ENCODE measurements around the gene TLL1. TPM values are rescaled to one million over a fixed set of nuclear protein-coding genes. Genes with fewer than 3 reads are reported as not detected.

TLL1 gene
- total RNA-seq, 1 experiment from 2014 or later, result 1.4 TPM

GRCh38 chr4:166066936-166067335 lies 193.9 kb downstream of the TLL1 start:
- Mint-ChIP-seq H3K27ac (ENCODE audit: low read depth, unreplicated experiment) (no peak overlapping the region), H3K4me1 (ENCODE audit: insufficient read depth, unreplicated experiment) (peaks cover 4% of the 10 kb centered on the region), H3K27me3 (ENCODE audit: insufficient read depth, unreplicated experiment) (no peaks in the 10 kb centered on the region), H3K4me3 (ENCODE audit: unreplicated experiment) (no peak overlapping the region), H3K36me3 (ENCODE audit: insufficient read depth, unreplicated experiment) (no peaks in the 10 kb centered on the region), H3K9me3 (ENCODE audit: unreplicated experiment) (no peaks in the 10 kb centered on the region)
- no TSS peak for BruUV-seq (replicated peaks)
- POLR2A ChIA-PET, result interaction anchor here (0.6 to 2.9 kb wide), 4 partner anchors 61 to 476 kb away, joined by 3 to 15 read pairs (median 6); partner anchors contain the start of gene TLL1
- intact Hi-C loops (cut with micrococcal nuclease), result no loop called here
- CTCF ChIA-PET, result no interaction called here
- no peak for TF ChIP-seq CTCF (IDR thresholded peaks at IDR 0.05; ENCODE audit: unreplicated experiment)
- DNase-seq (ENCODE audit: unreplicated experiment), result no peak

GRCh38 chr4:166067915-166068314 lies 194.9 kb downstream of the TLL1 start:
- Mint-ChIP-seq H3K27me3 (ENCODE audit: insufficient read depth, unreplicated experiment) (no peaks in the 10 kb centered on the region), H3K9me3 (ENCODE audit: unreplicated experiment) (no peaks in the 10 kb centered on the region), H3K36me3 (ENCODE audit: insufficient read depth, unreplicated experiment) (no peaks in the 10 kb centered on the region), H3K4me1 (ENCODE audit: insufficient read depth, unreplicated experiment) (peaks cover 4% of the 10 kb centered on the region), H3K4me3 (ENCODE audit: unreplicated experiment) (no peak overlapping the region), H3K27ac (ENCODE audit: low read depth, unreplicated experiment) (no peak overlapping the region)
- intact Hi-C loops (cut with micrococcal nuclease), result no loop called here
- ChIA-PET POLR2A (no interaction called here), CTCF (no interaction called here)
- no peak for TF ChIP-seq CTCF (IDR thresholded peaks at IDR 0.05; ENCODE audit: unreplicated experiment)
- no TSS peak for BruUV-seq (replicated peaks)
- DNase-seq (ENCODE audit: unreplicated experiment), result no peak

GRCh38 chr4:166073783-166074182 lies 200.7 kb downstream of the TLL1 start:
- no peaks in the 10 kb centered on the region for H3K9me3 Mint-ChIP-seq (ENCODE audit: unreplicated experiment)
- H3K4me3 Mint-ChIP-seq (ENCODE audit: unreplicated experiment), result no peak overlapping the region
- ChIA-PET CTCF (no interaction called here), POLR2A (no interaction called here)
- no peak overlapping the region for H3K27ac Mint-ChIP-seq (ENCODE audit: low read depth, unreplicated experiment)
- DNase-seq (ENCODE audit: unreplicated experiment), result no peak
- H3K27me3 Mint-ChIP-seq (ENCODE audit: insufficient read depth, unreplicated experiment), result no peaks in the 10 kb centered on the region
- no peaks in the 10 kb centered on the region for H3K36me3 Mint-ChIP-seq (ENCODE audit: insufficient read depth, unreplicated experiment)
- BruUV-seq (replicated peaks), result no TSS peak
- TF ChIP-seq CTCF (IDR thresholded peaks at IDR 0.05; ENCODE audit: unreplicated experiment), result no peak
- intact Hi-C loops (cut with micrococcal nuclease), result no loop called here
- H3K4me1 Mint-ChIP-seq (ENCODE audit: insufficient read depth, unreplicated experiment), result no peaks in the 10 kb centered on the region

- Mint-ChIP-seq H3K4me3 (ENCODE audit: unreplicated experiment) (no peak overlapping the region), H3K4me1 (ENCODE audit: insufficient read depth, unreplicated experiment) (no peaks in the 10 kb centered on the region), H3K27ac (ENCODE audit: low read depth, unreplicated experiment) (no peak overlapping the region), H3K27me3 (ENCODE audit: insufficient read depth, unreplicated experiment) (no peaks in the 10 kb centered on the region), H3K36me3 (ENCODE audit: insufficient read depth, unreplicated experiment) (no peaks in the 10 kb centered on the region), H3K9me3 (ENCODE audit: unreplicated experiment) (no peaks in the 10 kb centered on the region)
- no peak for TF ChIP-seq CTCF (IDR thresholded peaks at IDR 0.05; ENCODE audit: unreplicated experiment)
- BruUV-seq (replicated peaks), result no TSS peak
- DNase-seq (ENCODE audit: unreplicated experiment), result no peak
- intact Hi-C loops (cut with micrococcal nuclease), result no loop called here
- ChIA-PET CTCF (interaction anchor here (0.6 kb wide), 3 partner anchors 36 to 80 kb away, joined by 3 read pairs; no protein-coding TSS in a partner anchor), POLR2A (no interaction called here)
Observed at GRCh38 chr4:166075599-166075998, 202.6 kb downstream of the TLL1 start.
